Smooth muscle cell (in vitro differentiated cells): ENCODE data around the gene TENM4. TPM values are rescaled to one million over a fixed set of nuclear protein-coding genes. Genes with fewer than 3 reads are reported as not detected.
"Not testable (repeated sequence)": the region's sequence is repeated elsewhere in the genome, so short reads cannot be mapped to it uniquely, and the experiment has no call there.

Experiments used
- DNase-seq: peaks from one replicate; lab custom pipeline; 2025; ENCODE audit not compliant: unreplicated experiment; lab: John Stamatoyannopoulos, UW
- H2AFZ ChIP-seq: fragments of 200-600 bp; sonication (generic); 2 replicates; pipeline ENCODE4 v1.6.0; 2016; ENCODE audit warnings: antibody characterized with exemption, low read depth, mild to moderate bottlenecking
- H3F3A ChIP-seq: fragments of 200-600 bp; sonication (generic); 2 replicates; pipeline ENCODE4 v1.6.0; 2017; ENCODE audit warnings: antibody characterized with exemption, low read depth
- H3K27ac ChIP-seq: fragments of 200-600 bp; sonication (generic); 2 replicates; pipeline ENCODE4 v1.5.1; 2016; ENCODE audit warnings: low read depth, mild to moderate bottlenecking
- H3K27me3 ChIP-seq: fragments of 200-600 bp; sonication (generic); 2 replicates; pipeline ENCODE4 v1.6.1; 2016; ENCODE audit warnings: low read depth, mild to moderate bottlenecking
- H3K36me3 ChIP-seq: fragments of 200-600 bp; sonication (generic); 2 replicates; pipeline ENCODE4 v1.5.1; 2016; ENCODE audit warnings: low read depth
- H3K4me1 ChIP-seq: fragments of 200-600 bp; sonication (generic); 2 replicates; pipeline ENCODE4 v1.5.1; 2016; ENCODE audit warnings: low read depth
- H3K4me2 ChIP-seq: fragments of 200-600 bp; sonication (generic); 2 replicates; pipeline ENCODE4 v1.6.0; 2016; ENCODE audit warnings: mild to moderate bottlenecking
- H3K4me3 ChIP-seq: fragments of 200-600 bp; sonication (generic); 2 replicates; pipeline ENCODE4 v1.5.1; 2016; ENCODE audit warnings: mild to moderate bottlenecking
- H3K79me2 ChIP-seq: fragments of 200-600 bp; sonication (generic); 2 replicates; pipeline ENCODE4 v1.6.0; 2016; ENCODE audit warnings: low read depth, mild to moderate bottlenecking
- H3K9ac ChIP-seq: fragments of 200-600 bp; sonication (generic); 2 replicates; pipeline ENCODE4 v1.6.0; 2016; ENCODE audit warnings: low read depth
- H3K9me3 ChIP-seq: fragments of 200-600 bp; sonication (generic); replicated peaks from 2 replicates; pipeline ENCODE4 v1.5.1; 2016; ENCODE audit warnings: low read depth
- H4K20me1 ChIP-seq: fragments of 200-600 bp; sonication (generic); 2 replicates; pipeline ENCODE4 v1.6.0; 2016; ENCODE audit warnings: low read depth
- WGBS: methylation state at CpG from one replicate; pipeline ENCODE4 v1.1.7; 2016; ENCODE audit warnings: low lambda C conversion rate; 5-methylcytosine and 5-hydroxymethylcytosine counted together
- polyA plus RNA-seq: library from polyadenylated mRNA; unstranded; fragments of >200 nt; fragmentation: Nextera tagmentation; extraction: Ambion mirVana; gene quantifications from 2 replicates; pipeline ENCODE4 v1.2.1, GENCODE V29; 2016
- total RNA-seq: library from RNA; depleted of rRNA; stranded (reverse); fragments of >200 nt; gene quantifications from 2 replicates; pipeline ENCODE4 v1.2.3, GENCODE V29; 2014
- TF ChIP-seq, protein P1 (sequence below): fragments of 200-600 bp; sonication (generic); IDR thresholded peaks from 2 replicates; pipeline ENCODE4 v1.5.1; 2017; ENCODE audit warnings: borderline replicate concordance, mild to moderate bottlenecking, antibody characterized with exemption; ENCODE audit not compliant: insufficient read depth, poor library complexity, severe bottlenecking

TENM4 gene
- total and polyA plus RNA-seq, 2 experiments from 2014 or later = 31.6 to 38.2 TPM

- Histone ChIP-seq H3K27ac (no peak overlapping the region), H4K20me1 (no peaks in the 10 kb centered on the region), H3K4me1 (no peaks in the 10 kb centered on the region), H3K4me2 (no peak overlapping the region), H3K27me3 (no peaks in the 10 kb centered on the region), H3K79me2 (peaks cover 5% of the 10 kb centered on the region), H3K9ac (no peak overlapping the region), H3F3A (no peaks in the 10 kb centered on the region), H3K9me3 (no peaks in the 10 kb centered on the region), H3K4me3 (no peak overlapping the region), H3K36me3 (no peaks in the 10 kb centered on the region), H2AFZ (no peak overlapping the region)
- no peak for DNase-seq
- 95% methylated on average over 3 of the region's 3 CpGs for WGBS
- TF ChIP-seq, protein P1, sequence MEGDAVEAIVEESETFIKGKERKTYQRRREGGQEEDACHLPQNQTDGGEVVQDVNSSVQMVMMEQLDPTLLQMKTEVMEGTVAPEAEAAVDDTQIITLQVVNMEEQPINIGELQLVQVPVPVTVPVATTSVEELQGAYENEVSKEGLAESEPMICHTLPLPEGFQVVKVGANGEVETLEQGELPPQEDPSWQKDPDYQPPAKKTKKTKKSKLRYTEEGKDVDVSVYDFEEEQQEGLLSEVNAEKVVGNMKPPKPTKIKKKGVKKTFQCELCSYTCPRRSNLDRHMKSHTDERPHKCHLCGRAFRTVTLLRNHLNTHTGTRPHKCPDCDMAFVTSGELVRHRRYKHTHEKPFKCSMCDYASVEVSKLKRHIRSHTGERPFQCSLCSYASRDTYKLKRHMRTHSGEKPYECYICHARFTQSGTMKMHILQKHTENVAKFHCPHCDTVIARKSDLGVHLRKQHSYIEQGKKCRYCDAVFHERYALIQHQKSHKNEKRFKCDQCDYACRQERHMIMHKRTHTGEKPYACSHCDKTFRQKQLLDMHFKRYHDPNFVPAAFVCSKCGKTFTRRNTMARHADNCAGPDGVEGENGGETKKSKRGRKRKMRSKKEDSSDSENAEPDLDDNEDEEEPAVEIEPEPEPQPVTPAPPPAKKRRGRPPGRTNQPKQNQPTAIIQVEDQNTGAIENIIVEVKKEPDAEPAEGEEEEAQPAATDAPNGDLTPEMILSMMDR = no peak
Measured at GRCh38 chr11:78886616-78887015, 554.2 kb downstream of the TENM4 start.

GRCh38 chr11:78884761-78885160, 556.1 kb downstream of the TENM4 start:
- H2AFZ ChIP-seq = no peak overlapping the region
- no peak overlapping the region for H3K27ac ChIP-seq
- peaks cover 5% of the 10 kb centered on the region for H3K79me2 ChIP-seq
- H3K4me3 ChIP-seq = no peak overlapping the region
- DNase-seq = no peak
- H3K9me3 ChIP-seq = no peaks in the 10 kb centered on the region
- 96% methylated on average over 4 of the region's 4 CpGs for WGBS
- H3F3A ChIP-seq = no peaks in the 10 kb centered on the region
- H3K4me2 ChIP-seq = no peak overlapping the region
- H4K20me1 ChIP-seq = no peaks in the 10 kb centered on the region
- H3K4me1 ChIP-seq = no peaks in the 10 kb centered on the region
- H3K36me3 ChIP-seq = no peaks in the 10 kb centered on the region
- no peaks in the 10 kb centered on the region for H3K27me3 ChIP-seq
- no peak overlapping the region for H3K9ac ChIP-seq
- TF ChIP-seq, protein P1 = no peak

DNA sequence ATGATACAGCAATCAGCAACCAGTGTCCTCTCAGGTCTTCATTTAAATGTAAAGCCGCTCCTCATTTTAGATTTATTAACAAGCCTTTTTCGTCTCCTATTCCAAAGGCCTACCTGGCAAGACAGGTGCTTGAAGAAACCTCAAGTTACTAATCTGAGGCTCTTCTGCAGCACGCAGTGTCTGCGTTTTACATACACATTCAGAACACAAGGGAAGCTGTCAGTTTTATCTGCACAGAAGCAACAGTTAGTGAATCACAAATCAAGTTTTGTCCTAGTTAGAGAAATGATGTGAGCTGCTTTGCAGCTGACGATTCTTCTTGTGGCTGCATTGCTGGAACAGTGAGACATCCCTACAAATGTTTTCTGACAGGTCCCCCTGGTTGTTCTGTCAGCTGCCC, 557.3 kb downstream of the TENM4 start:
- Histone ChIP-seq H3K4me2 (no peak overlapping the region), H3K27me3 (no peaks in the 10 kb centered on the region), H3K36me3 (no peaks in the 10 kb centered on the region), H3F3A (no peaks in the 10 kb centered on the region), H3K27ac (no peak overlapping the region), H3K4me1 (no peaks in the 10 kb centered on the region), H3K4me3 (no peak overlapping the region), H4K20me1 (no peaks in the 10 kb centered on the region), H3K79me2 (peaks cover 5% of the 10 kb centered on the region), H3K9ac (no peak overlapping the region), H2AFZ (no peak overlapping the region), H3K9me3 (no peaks in the 10 kb centered on the region)
- 89% methylated on average over 5 of the region's 5 CpGs for WGBS
- TF ChIP-seq, protein P1 = no peak
- no peak for DNase-seq

- H3K36me3 ChIP-seq, H2AFZ ChIP-seq, H3K27ac ChIP-seq, H3K9me3 ChIP-seq, H3K4me1 ChIP-seq, H3K79me2 ChIP-seq, DNase-seq, H3K27me3 ChIP-seq, H4K20me1 ChIP-seq, H3F3A ChIP-seq, H3K9ac ChIP-seq, H3K4me2 ChIP-seq, H3K4me3 ChIP-seq: not testable (repeated sequence)
- WGBS = 98% methylated on average over 30 of the region's 54 CpGs
Measured at GRCh38 chr11:78879094-78879980, 561.5 kb downstream of the TENM4 start.
